ENCODE measurements around the gene INTS1.
"Not testable (repeated sequence)": the region's sequence is repeated elsewhere in the genome, so short reads cannot be mapped to it uniquely, and the experiment has no call there.

Gene INTS1

GRCh38 chr7:1529383-1530116 lies 25.4 kb upstream of the INTS1 start:
- DNase-seq = no peak

GRCh38 chr7:1526271-1526754 lies 22.1 kb upstream of the INTS1 start:
- DNase-seq = no peak

GRCh38 chr7:1525409-1525808 lies 21.2 kb upstream of the INTS1 start:
- DNase-seq = no peak

GRCh38 chr7:1523844-1524243 lies 19.7 kb upstream of the INTS1 start:
- no peak for DNase-seq

- DNase-seq = no peak
Observed at GRCh38 chr7:1523208-1523607, 19.0 kb upstream of the INTS1 start.

GRCh38 chr7:1521456-1521855 lies 17.3 kb upstream of the INTS1 start:
- no peak for DNase-seq

- no peak for DNase-seq
Observed at GRCh38 chr7:1520539-1521234, 16.5 kb upstream of the INTS1 start.

GRCh38 chr7:1519322-1519922 lies 15.2 kb upstream of the INTS1 start:
- not testable (repeated sequence) for DNase-seq

- DNase-seq = no peak
Observed at GRCh38 chr7:1516586-1517251, 12.5 kb upstream of the INTS1 start.

GRCh38 chr7:1515509-1515967 lies 11.3 kb upstream of the INTS1 start:
- not testable (repeated sequence) for DNase-seq

GRCh38 chr7:1514995-1515401 lies 10.8 kb upstream of the INTS1 start:
- no peak for DNase-seq

GRCh38 chr7:1514407-1514806 lies 10.2 kb upstream of the INTS1 start:
- no peak for DNase-seq

- DNase-seq = no peak
Observed at GRCh38 chr7:1513657-1514095, 9.5 kb upstream of the INTS1 start.

- peak; percentile 55 for DNase-seq
Observed at GRCh38 chr7:1512781-1513656, 8.8 kb upstream of the INTS1 start.

- no peak for DNase-seq
Observed at GRCh38 chr7:1511444-1512422, 7.5 kb upstream of the INTS1 start.

GRCh38 chr7:1510780-1511154 lies 6.6 kb upstream of the INTS1 start:
- DNase-seq = no peak

- DNase-seq = no peak
Observed at GRCh38 chr7:1509226-1509625, 5.0 kb upstream of the INTS1 start.

- no peak for DNase-seq
Observed at GRCh38 chr7:1508277-1508758, 4.1 kb upstream of the INTS1 start.

GRCh38 chr7:1505731-1506550 lies 1.8 kb upstream of the INTS1 start:
- no peak for DNase-seq

- no peak for DNase-seq
Observed at GRCh38 chr7:1503390-1503789, 799 bp downstream of the INTS1 start.

Measured in activated T-cell treated with anti-CD3 and anti-CD28 coated beads, Interleukin-2, amount 50 U/mL, for 1 hour (primary cell).